GM23338 (cell line): ENCODE data around the gene CLDN22. TPM values are rescaled to one million over a fixed set of nuclear protein-coding genes. Genes with fewer than 3 reads are reported as not detected.

Experiments used
- polyA plus RNA-seq: library from polyadenylated mRNA; unstranded; fragments of >200 nt; fragmentation: Nextera tagmentation; extraction: Ambion mirVana; gene quantifications from 2 replicates; pipeline ENCODE4 v1.2.1, GENCODE V29; 2016
- total RNA-seq: library from RNA; depleted of rRNA; stranded (reverse); fragments of >200 nt; shearing (Covaris generic); gene quantifications from 2 replicates; pipeline ENCODE4 v1.2.3, GENCODE V29; 2014; rRNA removed

Gene CLDN22
- total and polyA plus RNA-seq, 2 experiments from 2014 or later, result not detected

Other genes starting within 250 kb of the CLDN22 start
- 64.7 and 74.2 TPM in 2 replicates for gene WWC2, start 221.0 kb downstream of the CLDN22 start, total RNA-seq
- gene WWC2, start 221.0 kb downstream of the CLDN22 start, polyA plus RNA-seq, result 48.9 and 50.5 TPM in 2 replicates
- gene CLDN24, start 2.1 kb upstream of the CLDN22 start, total RNA-seq, result not detected in 2 replicates
- gene CLDN24, start 2.1 kb upstream of the CLDN22 start, polyA plus RNA-seq, result not detected in 2 replicates
- 22.4 and 27.2 TPM in 2 replicates for gene CDKN2AIP, start 124.4 kb upstream of the CLDN22 start, total RNA-seq
- 12.9 and 15.2 TPM in 2 replicates for gene CDKN2AIP, start 124.4 kb upstream of the CLDN22 start, polyA plus RNA-seq
- gene ING2, start 184.8 kb upstream of the CLDN22 start, total RNA-seq, result 18.5 and 21.5 TPM in 2 replicates
- 32.8 and 34.2 TPM in 2 replicates for gene ING2, start 184.8 kb upstream of the CLDN22 start, polyA plus RNA-seq